Panc1 (cell line): ENCODE data around the gene SLFN12. TPM values are rescaled to one million over a fixed set of nuclear protein-coding genes. Genes with fewer than 3 reads are reported as not detected.

Source experiments
- ATAC-seq: fragments of 200-7000 bp; cut with Tn5 transposase; 2 replicates; pipeline ENCODE4 v1.9.1; 2020; ENCODE audit warnings: mild to moderate bottlenecking, moderate library complexity
- BruUV-seq: library from RNA; stranded (reverse); fragments of 400-500 nt; replicated peaks from 2 replicates; lab custom pipeline; 2021; lab: Mats Ljungman, UMichigan
- CTCF ChIA-PET: fragments of 300-600 bp; sonication (Branson Sonifier 250); formaldehyde crosslinking; loops from one replicate; lab custom pipeline; 2022; ENCODE audit warnings: antibody characterized with exemption; lab: Charles Lee
- POLR2A ChIA-PET: fragments of 300-600 bp; sonication (Branson Sonifier 250); formaldehyde crosslinking; loops from one replicate; lab custom pipeline; 2022; ENCODE audit warnings: antibody characterized with exemption; lab: Charles Lee
- DNase-seq: peaks from one replicate; pipeline ENCODE4 v3.0.0-alpha.2; 2010; ENCODE audit warnings: low read depth, low spot score
- H3K27ac ChIP-seq: 2 replicates; pipeline ENCODE4 v1.5.1; 2011; ENCODE audit warnings: mild to moderate bottlenecking, low read length, inconsistent platforms
- H3K27me3 ChIP-seq: fragments of 200-500 bp; sonication (Bioruptor generic); 2 replicates; pipeline ENCODE4 v1.6.0; 2014; ENCODE audit warnings: low read length, inconsistent platforms; ENCODE audit not compliant: control insufficient read depth, insufficient read depth
- H3K36me3 ChIP-seq: fragments of 200-500 bp; sonication (Bioruptor generic); 2 replicates; pipeline ENCODE4 v1.5.1; 2014; ENCODE audit warnings: inconsistent platforms, mild to moderate bottlenecking, low read length, moderate library complexity; ENCODE audit not compliant: control insufficient read depth, insufficient read depth
- H3K4me1 ChIP-seq: 2 replicates; pipeline ENCODE4 v1.5.1; 2011; ENCODE audit warnings: inconsistent platforms, mild to moderate bottlenecking, low read length, moderate library complexity; ENCODE audit not compliant: control insufficient read depth, insufficient read depth
- H3K4me3 ChIP-seq, 2 experiments: 2 replicates each; pipeline ENCODE4 v1.5.1; 2011 to 2012; ENCODE audit warnings: low read depth in 2 of 2, low read length in 2 of 2, mild to moderate bottlenecking in 2 of 2, inconsistent platforms in 1 of 2, moderate library complexity in 1 of 2
- H3K9me3 ChIP-seq: fragments of 200-500 bp; sonication (Bioruptor generic); 2 replicates; pipeline ENCODE4 v1.5.1; 2014; ENCODE audit warnings: low read depth, mild to moderate bottlenecking, inconsistent platforms, low read length, moderate library complexity; ENCODE audit not compliant: control insufficient read depth, insufficient read depth
- POLR2AphosphoS5 ChIP-seq: IDR thresholded peaks from 2 replicates; pipeline ENCODE4 v1.6.1; 2012; ENCODE audit warnings: mild to moderate bottlenecking, low read depth, low read length, moderate library complexity
- SIN3A ChIP-seq: IDR thresholded peaks from 2 replicates; pipeline ENCODE4 v1.6.1; 2012; ENCODE audit warnings: low read depth, mild to moderate bottlenecking, low read length, moderate library complexity, borderline replicate concordance; ENCODE audit not compliant: insufficient read depth
- TCF7L2 ChIP-seq: IDR thresholded peaks from 2 replicates; pipeline ENCODE4 v1.6.1; 2011; ENCODE audit warnings: mild to moderate bottlenecking, low read depth, low read length, inconsistent platforms
- in situ Hi-C: cut with HindIII; loops from 2 replicates; pipeline ENCODE4 v1.10.0; 2016; ENCODE audit warnings: low sequenced_read_pairs, low pct_unique_long_range_greater_than_20kb
- intact Hi-C: fragments of 100-400 bp; cut with micrococcal nuclease; formaldehyde crosslinking; loops from one replicate; pipeline ENCODE4 v1.10.0; 2022; ENCODE audit not compliant: unreplicated experiment
- total RNA-seq: library from RNA; stranded (reverse); gene quantifications from one replicate; pipeline ENCODE4 v1.2.1, GENCODE V29; 2021; ENCODE audit not compliant: unreplicated experiment
- TF ChIP-seq, protein P1 (sequence below): fragments of 450-650 bp; IDR thresholded peaks from 2 replicates; pipeline ENCODE4 v1.5.1; 2017; ENCODE audit warnings: mild to moderate bottlenecking
- TF ChIP-seq, protein P2 (sequence below), 2 experiments: IDR thresholded peaks; 2 replicates each; pipeline ENCODE4 v1.6.1; 2011 to 2012; ENCODE audit warnings: low read depth in 2 of 2, control low read depth in 1 of 2, low read length in 1 of 2, mild to moderate bottlenecking in 1 of 2, moderate library complexity in 1 of 2; ENCODE audit not compliant: insufficient read depth in 1 of 2

Gene SLFN12
- total RNA-seq, 1 experiment from 2014 or later, result 35.2 TPM

- H3K27me3 ChIP-seq, result no peaks in the 10 kb centered on the region
- no peaks in the 10 kb centered on the region for H3K36me3 ChIP-seq
- no peaks in the 10 kb centered on the region for H3K9me3 ChIP-seq
- peak overlapping the region; percentile 98 for H3K27ac ChIP-seq
- ChIA-PET CTCF (no interaction called here), POLR2A (interaction anchor here (1.0 kb wide), 1 partner anchor 15 kb away, joined by 6 read pairs; the partner anchor contains the start of gene SLFN13)
- TF ChIP-seq POLR2AphosphoS5 (peak; percentile 27; the same call in 1 of the 2 replicates), SIN3A (0 out of 2 replicates have a peak, but pooled peaks have one; percentile 12), TCF7L2 (peak; percentile 63; the same call in 1 of the 2 replicates)
- TF ChIP-seq, protein P1, sequence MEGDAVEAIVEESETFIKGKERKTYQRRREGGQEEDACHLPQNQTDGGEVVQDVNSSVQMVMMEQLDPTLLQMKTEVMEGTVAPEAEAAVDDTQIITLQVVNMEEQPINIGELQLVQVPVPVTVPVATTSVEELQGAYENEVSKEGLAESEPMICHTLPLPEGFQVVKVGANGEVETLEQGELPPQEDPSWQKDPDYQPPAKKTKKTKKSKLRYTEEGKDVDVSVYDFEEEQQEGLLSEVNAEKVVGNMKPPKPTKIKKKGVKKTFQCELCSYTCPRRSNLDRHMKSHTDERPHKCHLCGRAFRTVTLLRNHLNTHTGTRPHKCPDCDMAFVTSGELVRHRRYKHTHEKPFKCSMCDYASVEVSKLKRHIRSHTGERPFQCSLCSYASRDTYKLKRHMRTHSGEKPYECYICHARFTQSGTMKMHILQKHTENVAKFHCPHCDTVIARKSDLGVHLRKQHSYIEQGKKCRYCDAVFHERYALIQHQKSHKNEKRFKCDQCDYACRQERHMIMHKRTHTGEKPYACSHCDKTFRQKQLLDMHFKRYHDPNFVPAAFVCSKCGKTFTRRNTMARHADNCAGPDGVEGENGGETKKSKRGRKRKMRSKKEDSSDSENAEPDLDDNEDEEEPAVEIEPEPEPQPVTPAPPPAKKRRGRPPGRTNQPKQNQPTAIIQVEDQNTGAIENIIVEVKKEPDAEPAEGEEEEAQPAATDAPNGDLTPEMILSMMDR, result peak; percentile 30
- TF ChIP-seq, protein P2, sequence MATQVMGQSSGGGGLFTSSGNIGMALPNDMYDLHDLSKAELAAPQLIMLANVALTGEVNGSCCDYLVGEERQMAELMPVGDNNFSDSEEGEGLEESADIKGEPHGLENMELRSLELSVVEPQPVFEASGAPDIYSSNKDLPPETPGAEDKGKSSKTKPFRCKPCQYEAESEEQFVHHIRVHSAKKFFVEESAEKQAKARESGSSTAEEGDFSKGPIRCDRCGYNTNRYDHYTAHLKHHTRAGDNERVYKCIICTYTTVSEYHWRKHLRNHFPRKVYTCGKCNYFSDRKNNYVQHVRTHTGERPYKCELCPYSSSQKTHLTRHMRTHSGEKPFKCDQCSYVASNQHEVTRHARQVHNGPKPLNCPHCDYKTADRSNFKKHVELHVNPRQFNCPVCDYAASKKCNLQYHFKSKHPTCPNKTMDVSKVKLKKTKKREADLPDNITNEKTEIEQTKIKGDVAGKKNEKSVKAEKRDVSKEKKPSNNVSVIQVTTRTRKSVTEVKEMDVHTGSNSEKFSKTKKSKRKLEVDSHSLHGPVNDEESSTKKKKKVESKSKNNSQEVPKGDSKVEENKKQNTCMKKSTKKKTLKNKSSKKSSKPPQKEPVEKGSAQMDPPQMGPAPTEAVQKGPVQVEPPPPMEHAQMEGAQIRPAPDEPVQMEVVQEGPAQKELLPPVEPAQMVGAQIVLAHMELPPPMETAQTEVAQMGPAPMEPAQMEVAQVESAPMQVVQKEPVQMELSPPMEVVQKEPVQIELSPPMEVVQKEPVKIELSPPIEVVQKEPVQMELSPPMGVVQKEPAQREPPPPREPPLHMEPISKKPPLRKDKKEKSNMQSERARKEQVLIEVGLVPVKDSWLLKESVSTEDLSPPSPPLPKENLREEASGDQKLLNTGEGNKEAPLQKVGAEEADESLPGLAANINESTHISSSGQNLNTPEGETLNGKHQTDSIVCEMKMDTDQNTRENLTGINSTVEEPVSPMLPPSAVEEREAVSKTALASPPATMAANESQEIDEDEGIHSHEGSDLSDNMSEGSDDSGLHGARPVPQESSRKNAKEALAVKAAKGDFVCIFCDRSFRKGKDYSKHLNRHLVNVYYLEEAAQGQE (IDR thresholded peaks at IDR 0.05; ENCODE audit: insufficient read depth in 1 of 2, low read depth in 2 of 2, low read length in 1 of 2), result no peak
- TSS peak; percentile 99 for BruUV-seq
- in situ Hi-C loops, result no loop called here
- H3K4me3 ChIP-seq, result peak overlapping the region; percentile 80 to 88
- ATAC-seq (peak; percentile 89), DNase-seq (peak; percentile 90)
- intact Hi-C loops, result loop anchor here (10.0 kb wide), 1 partner anchor 102 kb away; the partner anchor contains the start of gene SLFN12L
- peaks cover 40% of the 10 kb centered on the region for H3K4me1 ChIP-seq
Measured at GRCh38 chr17:35433075-35433894, 985 bp upstream of the SLFN12 start.

- ChIA-PET POLR2A (interaction anchor here (0.9 kb wide), 1 partner anchor 27 kb away, joined by 4 read pairs; no protein-coding TSS in a partner anchor), CTCF (no interaction called here)
- Histone ChIP-seq H3K36me3 (no peaks in the 10 kb centered on the region), H3K4me1 (peaks cover 28% of the 10 kb centered on the region), H3K27ac (no peak overlapping the region; the same call in 1 of the 2 replicates), H3K4me3 (no peak overlapping the region), H3K9me3 (no peaks in the 10 kb centered on the region), H3K27me3 (no peaks in the 10 kb centered on the region)
- DNase-seq (no peak), ATAC-seq (no peak)
- no TSS peak for BruUV-seq
- in situ Hi-C loops (no loop called here), intact Hi-C loops (loop anchor here (10.0 kb wide), 1 partner anchor 105 kb away; the partner anchor contains the start of gene SLFN12L)
- TF ChIP-seq SIN3A, result no peak
- TF ChIP-seq, protein P2 (IDR thresholded peaks at IDR 0.05; ENCODE audit: insufficient read depth in 1 of 2, low read depth in 2 of 2, low read length in 1 of 2), result no peak
- TF ChIP-seq TCF7L2, result no peak
- TF ChIP-seq, protein P1, result no peak
- TF ChIP-seq POLR2AphosphoS5, result no peak
Measured at GRCh38 chr17:35429702-35430101, 2.6 kb downstream of the SLFN12 start.
